T-cell (primary cell): ENCODE results near the gene ERC2. TPM values are rescaled to one million over a fixed set of nuclear protein-coding genes. Genes with fewer than 3 reads are reported as not detected.

Experiments
- ATAC-seq, 4 experiments: fragments of 200-7000 bp in 3 of 4; fragments of 150-1000 bp in 1 of 4; cut with Tn5 transposase; replicated peaks in 1 of 4; 1 replicate in 3 of 4; 2 replicates in 1 of 4; pipeline ENCODE4 v1.10.0; 2021; ENCODE audit warnings: moderate library complexity in 3 of 4, mild to moderate bottlenecking in 2 of 4, moderate number of reproducible peaks in 1 of 4
- CTCF ChIA-PET, 2 donors: fragments of 300-600 bp; sonication (Branson Sonifier 250); formaldehyde crosslinking; loops; one replicate each; lab custom pipeline; 2022; ENCODE audit warnings: antibody characterized with exemption in 2 of 2; lab: Charles Lee
- POLR2A ChIA-PET, 2 donors: fragments of 300-600 bp; sonication (Branson Sonifier 250); formaldehyde crosslinking; loops; one replicate each; lab custom pipeline; 2022; ENCODE audit warnings: antibody characterized with exemption in 2 of 2; lab: Charles Lee
- DNase-seq, 35 experiments: peaks; one replicate each; pipeline versions ENCODE4 v3.0.0 to v3.0.0-alpha.2; 2013 to 2023
- H3K27ac ChIP-seq: one replicate; pipeline ENCODE4 v1.5.1; 2013; ENCODE audit warnings: low read length
- H3K27me3 ChIP-seq, 2 experiments: replicated peaks in 1 of 2; 1 replicate in 1 of 2; 2 replicates in 1 of 2; pipeline versions ENCODE4 v1.6.1 to v1.7.0; 2013; ENCODE audit warnings: low read length in 1 of 2, mixed read lengths in 1 of 2; ENCODE audit not compliant: control insufficient read depth in 2 of 2, insufficient read depth in 2 of 2; ENCODE audit errors: extremely low read depth in 1 of 2
- H3K36me3 ChIP-seq, 2 donors: 1 replicate in 1 of 2; 2 replicates in 1 of 2; pipeline versions ENCODE4 v1.6.1 to v1.7.0; 2013; ENCODE audit warnings: low read length in 1 of 2; ENCODE audit not compliant: control insufficient read depth in 2 of 2, insufficient read depth in 1 of 2; ENCODE audit errors: extremely low read depth in 1 of 2
- H3K4me1 ChIP-seq, 2 experiments: 1 replicate in 1 of 2; 2 replicates in 1 of 2; pipeline versions ENCODE4 v1.6.1 to v1.7.0; 2013; ENCODE audit warnings: low read length in 2 of 2, mixed read lengths in 1 of 2; ENCODE audit not compliant: insufficient read depth in 2 of 2, control insufficient read depth in 1 of 2; ENCODE audit errors: extremely low read depth in 1 of 2
- H3K4me3 ChIP-seq, 2 donors: 1 replicate in 1 of 2; 2 replicates in 1 of 2; pipeline versions ENCODE4 v1.5.1 to v1.7.0; 2013; ENCODE audit warnings: mild to moderate bottlenecking in 2 of 2, low read length in 1 of 2, moderate library complexity in 1 of 2; ENCODE audit not compliant: control insufficient read depth in 1 of 2; ENCODE audit errors: extremely low read depth in 1 of 2
- H3K9me3 ChIP-seq: 2 replicates; pipeline ENCODE4 v1.7.0; 2013
- H3K27ac Mint-ChIP-seq, 2 donors: one replicate each; pipeline ENCODE4 v1.8.0; 2020 to 2021; ENCODE audit warnings: mild to moderate bottlenecking in 2 of 2, mixed read lengths in 2 of 2
- H3K27me3 Mint-ChIP-seq, 2 donors: one replicate each; pipeline ENCODE4 v1.8.0; 2021 to 2022; ENCODE audit warnings: mixed read lengths in 2 of 2
- H3K36me3 Mint-ChIP-seq: one replicate; pipeline ENCODE4 v1.8.0; 2021; ENCODE audit warnings: mixed read lengths
- H3K4me1 Mint-ChIP-seq, 3 donors: one replicate each; pipeline ENCODE4 v1.8.0; 2020 to 2022; ENCODE audit warnings: mixed read lengths in 3 of 3, mild to moderate bottlenecking in 1 of 3
- H3K4me3 Mint-ChIP-seq, 3 donors: one replicate each; pipeline ENCODE4 v1.8.0; 2020 to 2022; ENCODE audit warnings: mild to moderate bottlenecking in 3 of 3, mixed read lengths in 3 of 3, moderate library complexity in 3 of 3
- H3K9me3 Mint-ChIP-seq, 3 donors: one replicate each; pipeline ENCODE4 v1.8.0; 2020 to 2022; ENCODE audit warnings: mixed read lengths in 3 of 3
- WGBS: methylation state at CpG from one replicate; pipeline ENCODE4 v1.1.5; 2013; ENCODE audit warnings: missing lambda C conversion rate; ENCODE audit not compliant: insufficient coverage; 5-methylcytosine and 5-hydroxymethylcytosine counted together
- total RNA-seq, 35 experiments: library from RNA in 6 of 35; stranded (reverse) in 6 of 35; fragments of 120-200 nt in 1 of 35; gene quantifications; one replicate each; pipeline versions ENCODE4 v1.2.1 to v1.2.4 and lab custom pipeline; 2013 to 2026

The ERC2 gene
- total RNA-seq, 5 donors from 2014 or later (not counting 1 experiment from before 2014, with no cell fraction given): not detected

DNA sequence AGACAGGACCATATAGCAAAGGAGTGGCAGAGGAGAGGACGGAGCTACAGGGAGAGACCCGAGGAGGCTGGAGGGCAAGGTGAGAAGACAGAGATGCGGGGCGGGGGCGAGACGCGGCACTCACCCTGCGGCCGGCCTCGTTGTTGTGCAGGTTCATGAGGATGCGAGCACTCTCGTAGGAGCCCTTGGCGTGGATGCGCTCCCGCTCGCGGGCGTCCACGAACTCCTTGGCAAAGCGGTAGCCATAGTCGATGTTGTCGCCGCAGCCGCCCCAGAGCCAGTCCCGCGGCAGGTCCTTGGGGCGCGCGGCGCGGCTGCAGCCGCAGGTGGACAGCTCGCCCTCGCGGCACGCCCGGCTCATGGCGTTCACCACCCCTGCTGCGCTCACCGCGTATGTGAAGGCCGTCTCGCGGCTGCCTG lies 994.0 kb downstream of the ERC2 start:
- ATAC-seq: no peak
- ChIA-PET CTCF (no interaction called here), POLR2A (no interaction called here)
- peaks cover 0 to 5% (median 0%) of the 10 kb centered on the region in 3 donors for H3K9me3 Mint-ChIP-seq
- H3K27me3 ChIP-seq: peaks cover 3 to 6% of the 10 kb centered on the region in 2 experiments
- peaks cover 15 to 27% of the 10 kb centered on the region in 2 donors for H3K27me3 Mint-ChIP-seq
- H3K4me1 Mint-ChIP-seq: no peaks in the 10 kb centered on the region
- H3K4me3 Mint-ChIP-seq: no peak overlapping the region
- H3K36me3 Mint-ChIP-seq: no peaks in the 10 kb centered on the region
- H3K4me3 ChIP-seq: no peak overlapping the region
- no peaks in the 10 kb centered on the region for H3K36me3 ChIP-seq
- DNase-seq: no peak
- H3K9me3 ChIP-seq: no peaks in the 10 kb centered on the region
- no peak overlapping the region for H3K27ac Mint-ChIP-seq
- H3K4me1 ChIP-seq: no peaks in the 10 kb centered on the region
- H3K27ac ChIP-seq: no peak overlapping the region
- 82% methylated on average over 44 of the region's 44 CpGs for WGBS

DNA sequence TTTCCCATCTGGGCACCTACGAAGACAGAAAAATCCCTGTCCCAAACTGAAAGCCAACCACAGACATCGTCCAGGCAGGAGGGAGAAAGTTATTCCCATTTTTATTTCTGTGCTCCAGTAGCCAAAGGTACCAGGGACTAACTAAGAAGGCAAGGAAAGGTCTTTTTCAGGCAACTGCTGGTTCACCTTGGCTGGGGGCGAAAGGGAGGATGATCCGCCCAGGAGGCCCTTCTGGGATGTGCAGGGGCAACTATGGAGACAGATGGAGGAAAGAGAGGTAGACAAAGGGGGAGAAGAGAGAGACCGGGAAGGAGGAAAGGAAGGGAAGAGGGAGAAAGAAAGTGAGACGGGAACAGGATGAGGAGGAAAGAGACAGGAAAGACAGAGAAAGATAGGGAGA lies 994.5 kb downstream of the ERC2 start:
- Histone ChIP-seq H3K4me1 (no peaks in the 10 kb centered on the region), H3K27me3 (peaks cover 3 to 5% of the 10 kb centered on the region in 2 experiments), H3K9me3 (no peaks in the 10 kb centered on the region), H3K4me3 (no peak overlapping the region), H3K27ac (no peak overlapping the region), H3K36me3 (no peaks in the 10 kb centered on the region)
- CTCF ChIA-PET: no interaction called here
- no peak for DNase-seq
- Mint-ChIP-seq H3K27me3 (peaks cover 14 to 26% of the 10 kb centered on the region in 2 donors), H3K27ac (no peak overlapping the region), H3K36me3 (no peaks in the 10 kb centered on the region), H3K9me3 (peaks cover 0 to 5% (median 0%) of the 10 kb centered on the region in 3 donors), H3K4me3 (no peak overlapping the region), H3K4me1 (no peaks in the 10 kb centered on the region)
- no peak for ATAC-seq
- 85% methylated on average over 4 of the region's 6 CpGs for WGBS
- POLR2A ChIA-PET: no interaction called here

DNA sequence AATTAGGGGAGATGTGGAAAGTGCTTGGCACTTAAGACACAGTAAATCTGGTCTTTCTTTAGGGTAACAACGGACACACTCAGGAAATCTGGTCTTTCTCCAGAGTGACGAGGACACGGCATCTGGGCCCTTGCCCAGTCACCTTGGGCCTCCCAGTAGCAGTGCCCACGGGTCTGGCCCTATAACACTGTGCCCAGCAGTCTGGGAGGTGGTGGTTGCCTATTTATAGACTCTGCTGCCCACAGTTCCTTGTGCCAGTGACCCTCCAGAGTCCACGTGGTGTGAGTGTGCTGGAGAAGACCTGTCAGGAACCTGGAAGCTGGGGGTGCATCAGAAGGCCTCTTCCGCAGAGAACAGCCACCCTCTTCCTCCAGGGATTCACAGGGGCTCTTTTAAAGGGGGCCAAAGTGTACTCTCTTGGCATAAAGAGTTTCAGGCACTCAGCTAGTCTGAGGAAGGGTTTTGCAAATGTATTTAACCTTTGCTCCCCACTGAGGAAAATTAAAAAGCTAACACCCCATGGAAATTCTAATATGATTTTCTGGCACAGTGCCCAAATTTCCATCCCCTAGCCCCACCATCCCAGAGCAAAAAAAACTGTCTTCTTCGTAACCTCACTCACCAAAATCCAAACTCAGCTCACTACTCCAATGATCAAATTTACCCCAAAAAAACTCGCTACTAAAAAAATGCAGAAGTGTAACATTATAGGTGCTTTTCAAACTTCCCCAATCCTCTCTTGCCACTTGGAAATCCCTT lies 996.6 kb downstream of the ERC2 start:
- no peaks in the 10 kb centered on the region for H3K4me1 ChIP-seq
- H3K4me1 Mint-ChIP-seq: no peaks in the 10 kb centered on the region

GRCh38 chr3:55471084-55471483 lies 997.2 kb downstream of the ERC2 start:
- ChIA-PET POLR2A (no interaction called here), CTCF (no interaction called here)
- no peaks in the 10 kb centered on the region for H3K9me3 ChIP-seq

More for the DNA sequence above, 996.6 kb downstream of the ERC2 start:
- Mint-ChIP-seq H3K27me3 (peaks cover 14 to 19% of the 10 kb centered on the region in 2 donors), H3K4me3 (no peak overlapping the region), H3K9me3 (peaks cover 0 to 5% (median 0%) of the 10 kb centered on the region in 3 donors), H3K27ac (no peak overlapping the region), H3K36me3 (no peaks in the 10 kb centered on the region)
- POLR2A ChIA-PET: no interaction called here
- H3K36me3 ChIP-seq: no peaks in the 10 kb centered on the region
- ATAC-seq (no peak), DNase-seq (no peak)
- no peak overlapping the region for H3K4me3 ChIP-seq
- H3K27me3 ChIP-seq: peaks cover 3 to 5% of the 10 kb centered on the region in 2 experiments
- H3K27ac ChIP-seq: no peak overlapping the region
- 50% methylated on average over 4 of the region's 8 CpGs for WGBS
- CTCF ChIA-PET: no interaction called here
- H3K9me3 ChIP-seq: no peaks in the 10 kb centered on the region

DNA sequence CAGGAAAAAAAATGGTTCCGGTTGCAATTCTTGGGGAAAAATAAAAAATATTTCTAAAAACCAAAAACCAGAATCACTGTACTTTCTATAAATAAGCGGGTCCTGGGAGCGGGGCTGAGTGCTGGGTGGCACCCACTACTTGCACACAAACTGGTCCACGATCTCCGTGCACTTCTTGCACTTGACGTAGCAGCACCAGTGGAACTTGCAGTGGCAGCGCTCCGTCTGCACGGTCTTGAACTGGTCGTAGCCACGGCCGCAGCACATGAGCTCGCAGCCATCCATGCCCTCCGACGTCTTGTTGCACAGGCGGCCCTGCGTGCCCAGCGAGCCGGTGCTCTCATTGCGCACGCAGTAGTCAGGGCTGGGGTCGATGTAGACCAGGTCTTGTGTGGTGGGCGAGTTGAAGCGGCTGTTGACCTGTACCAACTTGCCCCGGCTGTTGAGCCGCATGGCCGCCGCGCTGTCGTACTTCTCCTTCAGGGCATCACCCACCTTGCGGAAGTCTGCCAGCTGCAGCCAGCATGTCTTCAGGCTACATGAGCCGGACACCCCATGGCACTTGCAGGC lies 998.2 kb downstream of the ERC2 start:
- Histone ChIP-seq H3K27ac (no peak overlapping the region), H3K27me3 (peaks cover 3% of the 10 kb centered on the region in 2 experiments), H3K4me1 (no peaks in the 10 kb centered on the region), H3K36me3 (no peaks in the 10 kb centered on the region), H3K9me3 (no peaks in the 10 kb centered on the region), H3K4me3 (no peak overlapping the region)
- Mint-ChIP-seq H3K36me3 (no peaks in the 10 kb centered on the region), H3K27ac (no peak overlapping the region), H3K4me3 (no peak overlapping the region), H3K9me3 (peaks cover 0 to 8% (median 0%) of the 10 kb centered on the region in 3 donors), H3K27me3 (peaks cover 12 to 14% of the 10 kb centered on the region in 2 donors), H3K4me1 (no peaks in the 10 kb centered on the region)
- DNase-seq: no peak
- no peak for ATAC-seq
- ChIA-PET CTCF (no interaction called here), POLR2A (no interaction called here)
- 95% methylated on average over 29 of the region's 32 CpGs for WGBS

More at GRCh38 chr3:55471084-55471483, 997.2 kb downstream of the ERC2 start:
- Histone ChIP-seq H3K27me3 (peaks cover 3 to 5% of the 10 kb centered on the region in 2 experiments), H3K4me3 (no peak overlapping the region), H3K27ac (no peak overlapping the region), H3K4me1 (no peaks in the 10 kb centered on the region), H3K36me3 (no peaks in the 10 kb centered on the region)
- no peak for DNase-seq
- Mint-ChIP-seq H3K4me3 (no peak overlapping the region), H3K27ac (no peak overlapping the region), H3K4me1 (no peaks in the 10 kb centered on the region), H3K36me3 (no peaks in the 10 kb centered on the region), H3K9me3 (peaks cover 0 to 5% (median 0%) of the 10 kb centered on the region in 3 donors), H3K27me3 (peaks cover 14% of the 10 kb centered on the region in 2 donors)
- no peak for ATAC-seq
- no CpG with 5 or more reads among the region's 4 CpGs for WGBS

DNA sequence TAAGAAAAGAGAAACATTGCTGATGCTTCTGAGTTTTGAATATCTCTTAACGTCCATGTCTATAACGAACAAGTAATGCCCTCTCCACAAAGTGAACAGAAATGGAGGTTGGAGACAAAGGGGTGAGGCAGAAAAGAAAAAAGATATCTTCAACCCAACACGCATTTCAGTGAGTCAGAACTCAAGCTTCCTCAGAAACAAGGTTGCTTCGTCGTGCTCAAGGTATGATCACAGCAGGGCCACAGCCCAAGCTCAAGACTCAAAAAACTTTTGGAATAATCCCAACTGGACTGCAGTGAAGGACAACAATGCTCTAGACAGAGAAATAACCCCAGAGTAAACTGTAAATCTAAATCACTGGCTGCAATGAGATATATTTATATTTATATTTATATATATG lies 1000.0 kb downstream of the ERC2 start:
- H3K27me3 ChIP-seq: peaks cover 0 to 2% of the 10 kb centered on the region in 2 experiments
- Mint-ChIP-seq H3K36me3 (no peaks in the 10 kb centered on the region), H3K4me1 (no peaks in the 10 kb centered on the region), H3K9me3 (peaks cover 0 to 3% (median 0%) of the 10 kb centered on the region in 3 donors), H3K27me3 (peaks cover 5 to 9% of the 10 kb centered on the region in 2 donors), H3K27ac (no peak overlapping the region), H3K4me3 (no peak overlapping the region)
- WGBS: no CpG with 5 or more reads among the region's 5 CpGs
- no peaks in the 10 kb centered on the region for H3K4me1 ChIP-seq
- ATAC-seq (no peak), DNase-seq (no peak)
- CTCF ChIA-PET: interaction anchor here in 1 of 2 donors (0.5 kb wide), 1 partner anchor 548 kb away, joined by 3 read pairs; no protein-coding TSS in a partner anchor
- H3K9me3 ChIP-seq: no peaks in the 10 kb centered on the region
- H3K36me3 ChIP-seq: no peaks in the 10 kb centered on the region
- POLR2A ChIA-PET: no interaction called here
- H3K27ac ChIP-seq: no peak overlapping the region
- H3K4me3 ChIP-seq: no peak overlapping the region
